Measurements from ENCODE around the gene MYO1H.

MYO1H gene

GRCh38 chr12:109331301-109331952 lies 16.3 kb upstream of the MYO1H start:
- Histone ChIP-seq H2BK15ac (ENCODE audit: low read depth, poor library complexity, severe bottlenecking) (no peak overlapping the region), H3K18ac (ENCODE audit: low read depth in 1 of 2, low read length in 2 of 2) (no peak overlapping the region), H3K79me1 (replicated peaks; ENCODE audit: low read length, poor library complexity, severe bottlenecking) (no peaks in the 10 kb centered on the region), H3K4ac (ENCODE audit: low read depth in 1 of 2, low read length in 2 of 2) (no peak overlapping the region), H4K8ac (ENCODE audit: low read length) (no peak overlapping the region), H2BK5ac (ENCODE audit: low read depth, low read length, poor library complexity, severe bottlenecking) (no peak overlapping the region), H2BK12ac (ENCODE audit: low read length in 2 of 2) (no peak overlapping the region), H2BK120ac (ENCODE audit: low read depth, low read length) (no peak overlapping the region), H3K4me3 (ENCODE audit: insufficient read depth in 1 of 2, low read depth in 1 of 2, low read length in 2 of 2) (no peak overlapping the region), H3K14ac (ENCODE audit: low read length in 2 of 2) (no peak overlapping the region), H2AFZ (ENCODE audit: low read depth, low read length) (no peak overlapping the region), H3K23ac (ENCODE audit: low read length in 2 of 2) (no peak overlapping the region), H3K4me2 (ENCODE audit: low read length, poor library complexity, severe bottlenecking) (no peak overlapping the region), H4K91ac (ENCODE audit: low read length) (no peak overlapping the region), H3K9me3 (ENCODE audit: control insufficient read depth, low read length) (no peaks in the 10 kb centered on the region), H2AK5ac (ENCODE audit: low read length, severe bottlenecking) (no peak overlapping the region), H3K27me3 (ENCODE audit: control insufficient read depth in 1 of 2, insufficient read depth in 1 of 2, low read length in 2 of 2) (peaks cover 7 to 38% of the 10 kb centered on the region in 2 experiments), H3K27ac (ENCODE audit: low read length, poor library complexity, severe bottlenecking) (no peak overlapping the region), H3K4me1 (ENCODE audit: control insufficient read depth, insufficient read depth, low read depth, low read length) (no peaks in the 10 kb centered on the region), H3K9ac (ENCODE audit: low read length) (no peak overlapping the region), H3K36me3 (ENCODE audit: control insufficient read depth in 1 of 2, insufficient read depth in 2 of 2, low read depth in 1 of 2, low read length in 2 of 2) (no peaks in the 10 kb centered on the region)
- DNase-seq, result no peak
- 64% methylated on average over 6 of the region's 7 CpGs for WGBS

- H2BK5ac ChIP-seq (ENCODE audit: low read depth, low read length, poor library complexity, severe bottlenecking), result no peak overlapping the region
- H3K9ac ChIP-seq (ENCODE audit: low read length), result no peak overlapping the region
- peaks cover 7 to 43% of the 10 kb centered on the region in 2 experiments for H3K27me3 ChIP-seq (ENCODE audit: control insufficient read depth in 1 of 2, insufficient read depth in 1 of 2, low read length in 2 of 2)
- no CpG with 5 or more reads among the region's 2 CpGs for WGBS
- no peak overlapping the region for H3K18ac ChIP-seq (ENCODE audit: low read depth in 1 of 2, low read length in 2 of 2)
- H2BK15ac ChIP-seq (ENCODE audit: low read depth, poor library complexity, severe bottlenecking), result no peak overlapping the region
- H3K14ac ChIP-seq (ENCODE audit: low read length in 2 of 2), result no peak overlapping the region
- H3K36me3 ChIP-seq (ENCODE audit: control insufficient read depth in 1 of 2, insufficient read depth in 2 of 2, low read depth in 1 of 2, low read length in 2 of 2), result no peaks in the 10 kb centered on the region
- H3K4me1 ChIP-seq (ENCODE audit: control insufficient read depth, insufficient read depth, low read depth, low read length), result no peaks in the 10 kb centered on the region
- H2AFZ ChIP-seq (ENCODE audit: low read depth, low read length), result no peak overlapping the region
- no peak for DNase-seq
- no peak overlapping the region for H2AK5ac ChIP-seq (ENCODE audit: low read length, severe bottlenecking)
- no peaks in the 10 kb centered on the region for H3K9me3 ChIP-seq (ENCODE audit: control insufficient read depth, low read length)
- H2BK120ac ChIP-seq (ENCODE audit: low read depth, low read length), result no peak overlapping the region
- no peak overlapping the region for H4K91ac ChIP-seq (ENCODE audit: low read length)
- H3K4ac ChIP-seq (ENCODE audit: low read depth in 1 of 2, low read length in 2 of 2), result no peak overlapping the region
- H3K23ac ChIP-seq (ENCODE audit: low read length in 2 of 2), result no peak overlapping the region
- no peak overlapping the region for H3K4me2 ChIP-seq (ENCODE audit: low read length, poor library complexity, severe bottlenecking)
- H3K27ac ChIP-seq (ENCODE audit: low read length, poor library complexity, severe bottlenecking), result no peak overlapping the region
- no peak overlapping the region for H3K4me3 ChIP-seq (ENCODE audit: insufficient read depth in 1 of 2, low read depth in 1 of 2, low read length in 2 of 2)
- H2BK12ac ChIP-seq (ENCODE audit: low read length in 2 of 2), result no peak overlapping the region
- no peaks in the 10 kb centered on the region for H3K79me1 ChIP-seq (replicated peaks; ENCODE audit: low read length, poor library complexity, severe bottlenecking)
- H4K8ac ChIP-seq (ENCODE audit: low read length), result no peak overlapping the region
Observed at GRCh38 chr12:109334887-109335286, 12.8 kb upstream of the MYO1H start.

GRCh38 chr12:109336593-109336992 lies 11.1 kb upstream of the MYO1H start:
- H2AK5ac ChIP-seq (ENCODE audit: low read length, severe bottlenecking), result no peak overlapping the region
- no peaks in the 10 kb centered on the region for H3K9me3 ChIP-seq (ENCODE audit: control insufficient read depth, low read length)
- no peak overlapping the region for H4K91ac ChIP-seq (ENCODE audit: low read length)
- H3K27me3 ChIP-seq (ENCODE audit: control insufficient read depth in 1 of 2, insufficient read depth in 1 of 2, low read length in 2 of 2), result peaks cover 7 to 34% of the 10 kb centered on the region in 2 experiments
- H3K36me3 ChIP-seq (ENCODE audit: control insufficient read depth in 1 of 2, insufficient read depth in 2 of 2, low read depth in 1 of 2, low read length in 2 of 2), result no peaks in the 10 kb centered on the region
- no peak for DNase-seq
- WGBS, result no CpG with 5 or more reads among the region's 1 CpG
- H4K8ac ChIP-seq (ENCODE audit: low read length), result no peak overlapping the region
- no peak overlapping the region for H2BK12ac ChIP-seq (ENCODE audit: low read length in 2 of 2)
- H3K4me1 ChIP-seq (ENCODE audit: control insufficient read depth, insufficient read depth, low read depth, low read length), result no peaks in the 10 kb centered on the region
- no peak overlapping the region for H3K27ac ChIP-seq (ENCODE audit: low read length, poor library complexity, severe bottlenecking)
- H3K79me1 ChIP-seq (replicated peaks; ENCODE audit: low read length, poor library complexity, severe bottlenecking), result no peaks in the 10 kb centered on the region
- no peak overlapping the region for H3K4ac ChIP-seq (ENCODE audit: low read depth in 1 of 2, low read length in 2 of 2)
- no peak overlapping the region for H2BK15ac ChIP-seq (ENCODE audit: low read depth, poor library complexity, severe bottlenecking)
- no peak overlapping the region for H3K18ac ChIP-seq (ENCODE audit: low read depth in 1 of 2, low read length in 2 of 2)
- H3K9ac ChIP-seq (ENCODE audit: low read length), result no peak overlapping the region
- no peak overlapping the region for H2BK5ac ChIP-seq (ENCODE audit: low read depth, low read length, poor library complexity, severe bottlenecking)
- H3K23ac ChIP-seq (ENCODE audit: low read length in 2 of 2), result no peak overlapping the region
- no peak overlapping the region for H3K4me2 ChIP-seq (ENCODE audit: low read length, poor library complexity, severe bottlenecking)
- no peak overlapping the region for H3K4me3 ChIP-seq (ENCODE audit: insufficient read depth in 1 of 2, low read depth in 1 of 2, low read length in 2 of 2)
- H2AFZ ChIP-seq (ENCODE audit: low read depth, low read length), result no peak overlapping the region
- no peak overlapping the region for H2BK120ac ChIP-seq (ENCODE audit: low read depth, low read length)
- H3K14ac ChIP-seq (ENCODE audit: low read length in 2 of 2), result no peak overlapping the region

- peaks cover 7% of the 10 kb centered on the region for H3K9me3 ChIP-seq (ENCODE audit: control insufficient read depth, low read length)
- H3K4ac ChIP-seq (ENCODE audit: low read depth in 1 of 2, low read length in 2 of 2), result no peak overlapping the region
- WGBS, result 0% methylated on average over 1 of the region's 2 CpGs
- H2BK12ac ChIP-seq (ENCODE audit: low read length in 2 of 2), result no peak overlapping the region
- H4K91ac ChIP-seq (ENCODE audit: low read length), result no peak overlapping the region
- no peaks in the 10 kb centered on the region for H3K36me3 ChIP-seq (ENCODE audit: control insufficient read depth in 1 of 2, insufficient read depth in 2 of 2, low read depth in 1 of 2, low read length in 2 of 2)
- H3K79me1 ChIP-seq (replicated peaks; ENCODE audit: low read length, poor library complexity, severe bottlenecking), result no peaks in the 10 kb centered on the region
- H3K9ac ChIP-seq (ENCODE audit: low read length), result no peak overlapping the region
- no peak overlapping the region for H3K18ac ChIP-seq (ENCODE audit: low read depth in 1 of 2, low read length in 2 of 2)
- H3K27me3 ChIP-seq (ENCODE audit: control insufficient read depth in 1 of 2, insufficient read depth in 1 of 2, low read length in 2 of 2), result peaks cover 0 to 16% of the 10 kb centered on the region in 2 experiments
- H4K8ac ChIP-seq (ENCODE audit: low read length), result no peak overlapping the region
- H3K27ac ChIP-seq (ENCODE audit: low read length, poor library complexity, severe bottlenecking), result no peak overlapping the region
- H2BK120ac ChIP-seq (ENCODE audit: low read depth, low read length), result no peak overlapping the region
- H3K4me2 ChIP-seq (ENCODE audit: low read length, poor library complexity, severe bottlenecking), result no peak overlapping the region
- H3K14ac ChIP-seq (ENCODE audit: low read length in 2 of 2), result no peak overlapping the region
- H2BK15ac ChIP-seq (ENCODE audit: low read depth, poor library complexity, severe bottlenecking), result no peak overlapping the region
- no peak overlapping the region for H2BK5ac ChIP-seq (ENCODE audit: low read depth, low read length, poor library complexity, severe bottlenecking)
- no peaks in the 10 kb centered on the region for H3K4me1 ChIP-seq (ENCODE audit: control insufficient read depth, insufficient read depth, low read depth, low read length)
- H3K4me3 ChIP-seq (ENCODE audit: insufficient read depth in 1 of 2, low read depth in 1 of 2, low read length in 2 of 2), result no peak overlapping the region
- H3K23ac ChIP-seq (ENCODE audit: low read length in 2 of 2), result no peak overlapping the region
- DNase-seq, result no peak
- H2AK5ac ChIP-seq (ENCODE audit: low read length, severe bottlenecking), result no peak overlapping the region
- no peak overlapping the region for H2AFZ ChIP-seq (ENCODE audit: low read depth, low read length)
Observed at GRCh38 chr12:109343677-109344076, 4.0 kb upstream of the MYO1H start.

All from mesenchymal stem cell (in vitro differentiated cells and primary cell).